WI38 (cell line): ENCODE measurements around the gene HAAO.

Source experiments
- H3K4me3 ChIP-seq: 2 replicates; pipeline ENCODE4 v1.5.1; 2011; ENCODE audit warnings: low read depth, mild to moderate bottlenecking, control low read depth, low read length
- CTCF ChIP-seq: IDR thresholded peaks from 2 replicates; pipeline ENCODE4 v1.5.1; 2012; ENCODE audit warnings: low read depth, mild to moderate bottlenecking, control low read depth, low read length

Gene HAAO

GRCh38 chr2:42792583-42793333 lies at the start of gene HAAO:
HAAO (minus strand) TSS chr2:42792583; CDS start chr2:42792536, 47 bp downstream.
- no peak within 1 kb of the TSS for H3K4me3 ChIP-seq
- no peak for TF ChIP-seq CTCF

GRCh38 chr2:42841344-42841743 lies 49.0 kb upstream of the HAAO start:
- no peak overlapping the region for H3K4me3 ChIP-seq
- TF ChIP-seq CTCF = no peak

- no peak for TF ChIP-seq CTCF
Measured at GRCh38 chr2:42840760-42841159, 48.4 kb upstream of the HAAO start.

GRCh38 chr2:42839809-42840501 lies 47.6 kb upstream of the HAAO start:
- H3K4me3 ChIP-seq = no peak overlapping the region
- TF ChIP-seq CTCF = no peak

More at GRCh38 chr2:42840760-42841159, 48.4 kb upstream of the HAAO start:
- no peak overlapping the region for H3K4me3 ChIP-seq

- TF ChIP-seq CTCF = no peak
- H3K4me3 ChIP-seq = no peak overlapping the region
Measured at GRCh38 chr2:42838133-42838532, 45.8 kb upstream of the HAAO start.

- no peak for TF ChIP-seq CTCF
- no peak overlapping the region for H3K4me3 ChIP-seq
Measured at GRCh38 chr2:42835577-42836371, 43.4 kb upstream of the HAAO start.

- no peak for TF ChIP-seq CTCF
- H3K4me3 ChIP-seq = no peak overlapping the region
Measured at GRCh38 chr2:42834161-42834560, 41.8 kb upstream of the HAAO start.
